ENCODE measurements around the gene TMOD4.

- no peak for TF ChIP-seq FOXK2 (IDR thresholded peaks at IDR 0.05)
- no peak for TF ChIP-seq BHLHE40 (IDR thresholded peaks at IDR 0.05; ENCODE audit: borderline replicate concordance)
- TF ChIP-seq FOXM1 (IDR thresholded peaks at IDR 0.05; ENCODE audit: borderline replicate concordance) = no peak
- no peak for TF ChIP-seq HDGF (IDR thresholded peaks at IDR 0.05; ENCODE audit: borderline replicate concordance)
- no peak for TF ChIP-seq SUZ12 (IDR thresholded peaks at IDR 0.05)
- TF ChIP-seq FOXA1 (IDR thresholded peaks at IDR 0.05) = no peak
- no peak for TF ChIP-seq ARNT (IDR thresholded peaks at IDR 0.05)
- no peak for TF ChIP-seq L3MBTL2 (conservative IDR thresholded peaks at IDR 0.05)
- no peak for TF ChIP-seq CTBP1 (IDR thresholded peaks at IDR 0.05; ENCODE audit: borderline replicate concordance)
- TF ChIP-seq TARDBP (IDR thresholded peaks at IDR 0.05) = no peak
- TF ChIP-seq NFRKB (IDR thresholded peaks at IDR 0.05) = no peak
- no peak for TF ChIP-seq ZNF384 (IDR thresholded peaks at IDR 0.05)
- TF ChIP-seq, protein P1, sequence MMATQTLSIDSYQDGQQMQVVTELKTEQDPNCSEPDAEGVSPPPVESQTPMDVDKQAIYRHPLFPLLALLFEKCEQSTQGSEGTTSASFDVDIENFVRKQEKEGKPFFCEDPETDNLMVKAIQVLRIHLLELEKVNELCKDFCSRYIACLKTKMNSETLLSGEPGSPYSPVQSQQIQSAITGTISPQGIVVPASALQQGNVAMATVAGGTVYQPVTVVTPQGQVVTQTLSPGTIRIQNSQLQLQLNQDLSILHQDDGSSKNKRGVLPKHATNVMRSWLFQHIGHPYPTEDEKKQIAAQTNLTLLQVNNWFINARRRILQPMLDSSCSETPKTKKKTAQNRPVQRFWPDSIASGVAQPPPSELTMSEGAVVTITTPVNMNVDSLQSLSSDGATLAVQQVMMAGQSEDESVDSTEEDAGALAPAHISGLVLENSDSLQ (IDR thresholded peaks at IDR 0.05) = no peak
- TF ChIP-seq SP1 (IDR thresholded peaks at IDR 0.05) = no peak
These were observed 8.7 kb downstream of the TMOD4 start for GRCh38 chr1:151167116-151167515.
